Stimulated activated CD8-positive, alpha-beta memory T cell treated with anti-CD3 and anti-CD28 coated beads, Interleukin-4, amount 100 ng/mL, for 4 hours (primary cell): ENCODE results near the gene AGPAT1.
A peak's percentile ranks its signal among the peaks of the same experiment; 100 is the strongest.
"Not testable (repeated sequence)": the region's sequence is repeated elsewhere in the genome, so short reads cannot be mapped to it uniquely, and the experiment has no call there.

ENCODE experiments used
- DNase-seq, 2 donors: peaks; one replicate each; pipeline ENCODE4 v3.0.0-alpha.2; 2020; ENCODE audit warnings: low read depth in 2 of 2, low spot score in 1 of 2

The AGPAT1 gene

GRCh38 chr6:32200711-32201475, 25.0 kb upstream of the AGPAT1 start:
- DNase-seq, result no peak

GRCh38 chr6:32198866-32199265, 23.0 kb upstream of the AGPAT1 start:
- DNase-seq, result no peak

GRCh38 chr6:32198345-32198696, 22.4 kb upstream of the AGPAT1 start:
- no peak for DNase-seq

GRCh38 chr6:32196682-32197616, 21.1 kb upstream of the AGPAT1 start:
- no peak for DNase-seq

- peak in 1 of 2 donors; percentile 41 for DNase-seq
Measured at GRCh38 chr6:32195902-32196681, 20.2 kb upstream of the AGPAT1 start.

GRCh38 chr6:32195652-32195901, 19.7 kb upstream of the AGPAT1 start:
- DNase-seq, result peak; percentile 98 to 100

GRCh38 chr6:32194825-32195651, 19.2 kb upstream of the AGPAT1 start:
- DNase-seq, result no peak

GRCh38 chr6:32194388-32194787, 18.5 kb upstream of the AGPAT1 start:
- no peak for DNase-seq

GRCh38 chr6:32193096-32193495, 17.2 kb upstream of the AGPAT1 start:
- DNase-seq, result not testable (repeated sequence)

- DNase-seq, result no peak
Measured at GRCh38 chr6:32192608-32193039, 16.7 kb upstream of the AGPAT1 start, which contains the start of gene GPSM3. Gene GPSM3 (minus strand): TSS chr6:32192643. CDS start chr6:32192513, 130 bp downstream.

- DNase-seq, result no peak
Measured at GRCh38 chr6:32191696-32192607, 16.1 kb upstream of the AGPAT1 start.

GRCh38 chr6:32190911-32191677, 15.2 kb upstream of the AGPAT1 start:
- no peak for DNase-seq

- DNase-seq, result peak; percentile 64 to 75
Measured at GRCh38 chr6:32190054-32190851, 14.4 kb upstream of the AGPAT1 start, which contains the start of gene PBX2. Gene PBX2 (minus strand): TSS chr6:32190202. CDS start chr6:32189915, 287 bp downstream.

GRCh38 chr6:32189742-32190053, 13.8 kb upstream of the AGPAT1 start:
- no peak for DNase-seq

- no peak for DNase-seq
Measured at GRCh38 chr6:32189069-32189741, 13.3 kb upstream of the AGPAT1 start.

GRCh38 chr6:32188381-32189068, 12.6 kb upstream of the AGPAT1 start:
- DNase-seq, result no peak
